Endothelial cell of umbilical vein (primary cell): ENCODE data around the gene RASAL1. TPM values are rescaled to one million over a fixed set of nuclear protein-coding genes. Genes with fewer than 3 reads are reported as not detected.

Experiments used
- BruUV-seq: library from RNA; stranded (reverse); fragments of 400-500 nt; replicated peaks from 2 replicates; lab custom pipeline; 2021; lab: Mats Ljungman, UMichigan
- CTCF ChIA-PET: fragments of 300-600, 350-600 bp; sonication (Branson Sonifier 250); formaldehyde crosslinking; loops from one replicate; lab custom pipeline; 2021; ENCODE audit warnings: antibody characterized with exemption, inconsistent platforms; lab: Charles Lee
- POLR2A ChIA-PET: fragments of 300-600, 350-600 bp; sonication (Branson Sonifier 250); formaldehyde crosslinking; loops from one replicate; lab custom pipeline; 2021; ENCODE audit warnings: antibody characterized with exemption, inconsistent platforms; lab: Charles Lee
- DNase-seq: peaks from one replicate; pipeline ENCODE4 v3.0.0-alpha.2; 2011; ENCODE audit warnings: low read depth, low spot score
- FAIRE-seq: peaks from 2 replicates; lab custom pipeline; 2011; peaks lifted over from hg19 to GRCh38; lab: Jason Lieb, UNC
- H2AFZ ChIP-seq: 2 replicates; pipeline ENCODE4 v1.6.0; 2012; ENCODE audit warnings: low read depth, low read length, control low read depth, inconsistent platforms
- H3K27ac ChIP-seq: 2 replicates; pipeline ENCODE4 v1.5.1; 2011; ENCODE audit warnings: low read depth, mild to moderate bottlenecking, control low read depth, low read length, moderate library complexity; ENCODE audit not compliant: insufficient read depth
- H3K27me3 ChIP-seq, 2 experiments: 2 replicates each; pipeline versions ENCODE4 v1.6.0 to v1.6.1; 2011; ENCODE audit warnings: low read length in 2 of 2, mixed read lengths in 1 of 2; ENCODE audit not compliant: control insufficient read depth in 2 of 2, insufficient read depth in 2 of 2
- H3K36me3 ChIP-seq, 2 experiments: 2 replicates in 1 of 2; 3 replicates in 1 of 2; pipeline ENCODE4 v1.5.1; 2011; ENCODE audit warnings: low read length in 2 of 2, mild to moderate bottlenecking in 1 of 2, moderate library complexity in 1 of 2; ENCODE audit not compliant: control insufficient read depth in 2 of 2, insufficient read depth in 2 of 2; ENCODE audit errors: extremely low read depth in 1 of 2
- H3K4me1 ChIP-seq: 3 replicates; pipeline ENCODE4 v1.5.1; 2011; ENCODE audit warnings: mild to moderate bottlenecking, low read length; ENCODE audit not compliant: control insufficient read depth, insufficient read depth; ENCODE audit errors: extremely low read depth
- H3K4me2 ChIP-seq: 2 replicates; pipeline ENCODE4 v1.6.1; 2011; ENCODE audit warnings: low read length, control low read depth, mixed read lengths; ENCODE audit not compliant: insufficient read depth
- H3K4me3 ChIP-seq, 3 experiments: fragments of 200-600 bp in 1 of 3; sonication (generic), shearing (Covaris generic) in 1 of 3; replicated peaks in 1 of 3; 2 replicates each; pipeline ENCODE4 v1.5.1; 2011 to 2016; ENCODE audit warnings: control low read depth in 3 of 3, low read length in 3 of 3, mild to moderate bottlenecking in 2 of 3, inconsistent platforms in 1 of 3, low read depth in 1 of 3, moderate library complexity in 1 of 3; ENCODE audit not compliant: insufficient read depth in 1 of 3
- H3K79me2 ChIP-seq: 2 replicates; pipeline ENCODE4 v1.6.0; 2012; ENCODE audit warnings: low read length, inconsistent platforms; ENCODE audit not compliant: control insufficient read depth, insufficient read depth
- H3K9ac ChIP-seq: replicated peaks from 2 replicates; pipeline ENCODE3; 2011; ENCODE audit warnings: low read length, control low read depth; ENCODE audit not compliant: insufficient read depth; ENCODE audit errors: extremely low read depth
- H3K9me1 ChIP-seq: replicated peaks from 3 replicates; pipeline ENCODE4 v1.6.0; 2011; ENCODE audit warnings: mild to moderate bottlenecking, low read length; ENCODE audit not compliant: control insufficient read depth, insufficient read depth; ENCODE audit errors: extremely low read depth
- H3K9me3 ChIP-seq: replicated peaks from 2 replicates; pipeline ENCODE4 v1.5.1; 2012; ENCODE audit warnings: low read length, inconsistent platforms; ENCODE audit not compliant: control insufficient read depth, insufficient read depth
- H4K20me1 ChIP-seq: replicated peaks from 2 replicates; pipeline ENCODE3; 2011; ENCODE audit warnings: mild to moderate bottlenecking, low read length; ENCODE audit not compliant: control insufficient read depth, insufficient read depth; ENCODE audit errors: extremely low read depth
- CTCF ChIP-seq, 2 donors: IDR thresholded peaks; 1 replicate in 1 of 2; 2 replicates in 1 of 2; pipeline ENCODE4 v1.5.1; 2011; ENCODE audit warnings: low read length in 2 of 2, mild to moderate bottlenecking in 2 of 2, moderate library complexity in 2 of 2, control low read depth in 1 of 2, inconsistent platforms in 1 of 2, low read depth in 1 of 2; ENCODE audit not compliant: insufficient read depth in 1 of 2; ENCODE audit errors: extremely low read depth in 1 of 2
- EZH2 ChIP-seq: IDR thresholded peaks from 2 replicates; pipeline ENCODE4 v1.6.1; 2012; ENCODE audit warnings: borderline replicate concordance, low read depth, mild to moderate bottlenecking, moderate library complexity, low read length, inconsistent platforms; ENCODE audit not compliant: severe bottlenecking
- FOS ChIP-seq: IDR thresholded peaks from 2 replicates; pipeline ENCODE4 v1.6.1; 2011; ENCODE audit warnings: mild to moderate bottlenecking, low read length, moderate library complexity, borderline replicate concordance; ENCODE audit not compliant: insufficient read depth
- GATA2 ChIP-seq: IDR thresholded peaks from 2 replicates; pipeline ENCODE4 v1.7.0; 2011; ENCODE audit warnings: low read depth, mild to moderate bottlenecking, moderate library complexity, mixed read lengths, low read length; ENCODE audit not compliant: insufficient read length, insufficient read depth
- JUN ChIP-seq: IDR thresholded peaks from 2 replicates; pipeline ENCODE4 v1.6.1; 2011; ENCODE audit warnings: borderline replicate concordance, low read depth; ENCODE audit not compliant: insufficient read length, insufficient read depth
- MYC ChIP-seq: IDR thresholded peaks from one replicate; pipeline ENCODE4 v1.6.1; 2011; ENCODE audit warnings: mild to moderate bottlenecking, low read depth, low read length
- POLR2A ChIP-seq: IDR thresholded peaks from 2 replicates; pipeline ENCODE4 v1.6.1; 2012; ENCODE audit warnings: low read depth, mild to moderate bottlenecking, control low read depth, low read length
- POLR2AphosphoS5 ChIP-seq: IDR thresholded peaks from 2 replicates; pipeline ENCODE4 v1.6.1; 2012; ENCODE audit warnings: low read depth, mild to moderate bottlenecking, control low read depth, low read length, moderate library complexity; ENCODE audit not compliant: insufficient read depth
- dilution Hi-C: fragments of 300-500 bp; cut with MboI; formaldehyde crosslinking; loops from one replicate; pipeline ENCODE4 v1.15.0; 2019; ENCODE audit warnings: low sequenced_read_pairs; ENCODE audit not compliant: extremely low pct_ligation_motif_present
- intact Hi-C: fragments of 100-400 bp; cut with micrococcal nuclease; formaldehyde crosslinking; loops from one replicate; pipeline ENCODE4 v1.10.0; 2022
- polyA plus RNA-seq, 4 experiments: library from polyadenylated mRNA; depleted of rRNA in 3 of 4; stranded (reverse) in 3 of 4; unstranded in 1 of 4; fragments of >200 nt; gene quantifications; 2 replicates each; pipeline versions ENCODE4 v1.2.1 to v1.2.3, GENCODE V29; 2011 to 2012; ENCODE audit warnings: missing spikeins in 1 of 4
- total RNA-seq: library from RNA; stranded (reverse); gene quantifications from 2 replicates; pipeline ENCODE4 v1.2.3, GENCODE V29; 2021
- TF ChIP-seq, protein P1 (sequence below): IDR thresholded peaks from 2 replicates; pipeline ENCODE4 v1.6.1; 2011; ENCODE audit not compliant: insufficient read depth, insufficient read length

RASAL1 gene
- total and polyA plus RNA-seq, 2 donors (not counting 3 experiments of a cell fraction or from before 2014, with no cell fraction given), result not detected

GRCh38 chr12:113093409-113094101 is 42.0 kb downstream of the RASAL1 start:
- POLR2A ChIA-PET, result no interaction called here
- Histone ChIP-seq H3K36me3 (no peaks in the 10 kb centered on the region), H3K27ac (no peak overlapping the region), H3K79me2 (no peaks in the 10 kb centered on the region), H3K27me3 (peaks cover 5 to 7% of the 10 kb centered on the region in 2 experiments), H2AFZ (no peak overlapping the region), H3K4me3 (no peak overlapping the region), H3K9ac (no peak overlapping the region), H3K9me3 (no peaks in the 10 kb centered on the region), H3K4me1 (no peaks in the 10 kb centered on the region), H3K4me2 (no peak overlapping the region), H4K20me1 (no peaks in the 10 kb centered on the region), H3K9me1 (no peaks in the 10 kb centered on the region)
- CTCF ChIA-PET, result interaction anchor here (0.7 to 3.2 kb wide), 3 partner anchors 10 to 101 kb away, joined by 3 to 27 read pairs (median 5); no protein-coding TSS in a partner anchor
- dilution Hi-C loops (no loop called here), intact Hi-C loops (no loop called here)
- TF ChIP-seq POLR2A (no peak), MYC (no peak), JUN (no peak), CTCF (IDR thresholded peaks at IDR 0.05; ENCODE audit: extremely low read depth in 1 of 2, insufficient read depth in 1 of 2, low read depth in 1 of 2, low read length in 2 of 2) (no peak), POLR2AphosphoS5 (no peak), GATA2 (no peak), FOS (no peak), EZH2 (no peak)
- TF ChIP-seq, protein P1, sequence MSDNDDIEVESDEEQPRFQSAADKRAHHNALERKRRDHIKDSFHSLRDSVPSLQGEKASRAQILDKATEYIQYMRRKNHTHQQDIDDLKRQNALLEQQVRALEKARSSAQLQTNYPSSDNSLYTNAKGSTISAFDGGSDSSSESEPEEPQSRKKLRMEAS, result no peak
- DNase-seq, result no peak
- BruUV-seq, result no TSS peak
- FAIRE-seq, result no peak
